NCI-H1105 (cell line): ENCODE results near the gene TLR1.
"Not testable (repeated sequence)": the region's sequence is repeated elsewhere in the genome, so short reads cannot be mapped to it uniquely, and the experiment has no call there.

ENCODE experiments used
- DNase-seq: peaks from one replicate; lab custom pipeline; 2025; lab: John Stamatoyannopoulos, UW

The TLR1 gene

GRCh38 chr4:38774181-38774955, 30.2 kb downstream of the TLR1 start:
- DNase-seq = no peak

GRCh38 chr4:38770281-38770680, 34.3 kb downstream of the TLR1 start:
- not testable (repeated sequence) for DNase-seq

- no peak for DNase-seq
Measured at GRCh38 chr4:38769857-38770256, 34.7 kb downstream of the TLR1 start.

GRCh38 chr4:38769441-38769840, 35.1 kb downstream of the TLR1 start:
- no peak for DNase-seq

- DNase-seq = no peak
Measured at GRCh38 chr4:38768968-38769394, 35.6 kb downstream of the TLR1 start.

- DNase-seq = not testable (repeated sequence)
Measured at GRCh38 chr4:38766940-38767339, 37.7 kb downstream of the TLR1 start.

GRCh38 chr4:38765382-38765781, 39.2 kb downstream of the TLR1 start:
- no peak for DNase-seq

- no peak for DNase-seq
Measured at GRCh38 chr4:38764277-38764676, 40.3 kb downstream of the TLR1 start.

GRCh38 chr4:38762560-38762959, 42.0 kb downstream of the TLR1 start:
- no peak for DNase-seq

- no peak for DNase-seq
Measured at GRCh38 chr4:38759790-38760122, 44.8 kb downstream of the TLR1 start.

GRCh38 chr4:38759113-38759789, 45.3 kb downstream of the TLR1 start:
- DNase-seq = no peak

GRCh38 chr4:38757945-38758600, 46.5 kb downstream of the TLR1 start:
- no peak for DNase-seq

GRCh38 chr4:38752941-38753806, 51.4 kb downstream of the TLR1 start:
- DNase-seq = no peak

GRCh38 chr4:38752372-38752940, 52.1 kb downstream of the TLR1 start:
- DNase-seq = no peak

GRCh38 chr4:38751341-38752010, 53.1 kb downstream of the TLR1 start:
- DNase-seq = no peak

- no peak for DNase-seq
Measured at GRCh38 chr4:38749336-38749735, 55.3 kb downstream of the TLR1 start.

- no peak for DNase-seq
Measured at GRCh38 chr4:38747629-38748028, 57.0 kb downstream of the TLR1 start.
